Loucy (cell line): ENCODE measurements around the gene CACNA1C.

Experiments used
- H2AFZ ChIP-seq: fragments of 200-600 bp; sonication (generic); 2 replicates; pipeline ENCODE4 v1.6.0; 2016; ENCODE audit warnings: antibody characterized with exemption, mild to moderate bottlenecking, low read length, moderate library complexity
- H3F3A ChIP-seq: fragments of 200-600 bp; 2 replicates; pipeline ENCODE4 v1.6.0; 2016; ENCODE audit warnings: antibody characterized with exemption, low read depth, mild to moderate bottlenecking
- H3K27me3 ChIP-seq: fragments of 200-600 bp; sonication (generic); 2 replicates; pipeline ENCODE4 v1.6.1; 2014; ENCODE audit warnings: low read length, mild to moderate bottlenecking; ENCODE audit not compliant: insufficient read depth, poor library complexity, severe bottlenecking
- H3K36me3 ChIP-seq: fragments of 200-600 bp; sonication (generic); 2 replicates; pipeline ENCODE4 v1.6.1; 2016; ENCODE audit warnings: low read length; ENCODE audit not compliant: insufficient read depth
- H3K4me1 ChIP-seq: fragments of 200-600 bp; sonication (generic); 2 replicates; pipeline ENCODE4 v1.5.1; 2014; ENCODE audit warnings: low read length, mild to moderate bottlenecking; ENCODE audit not compliant: insufficient read depth, poor library complexity, severe bottlenecking
- H3K4me2 ChIP-seq: fragments of 200-600 bp; sonication (generic); 2 replicates; pipeline ENCODE4 v1.6.0; 2014; ENCODE audit warnings: antibody characterized with exemption, low read length, low read depth, mild to moderate bottlenecking; ENCODE audit not compliant: poor library complexity, severe bottlenecking
- H3K4me3 ChIP-seq: fragments of 200-600 bp; sonication (generic); 2 replicates; pipeline ENCODE4 v1.5.1; 2014; ENCODE audit warnings: low read length, mild to moderate bottlenecking, mixed read lengths; ENCODE audit not compliant: poor library complexity, severe bottlenecking
- H3K79me2 ChIP-seq: fragments of 200-600 bp; sonication (generic); 2 replicates; pipeline ENCODE4 v1.6.1; 2014; ENCODE audit warnings: low read length; ENCODE audit not compliant: insufficient read depth
- H3K9ac ChIP-seq: fragments of 200-600 bp; sonication (generic); 2 replicates; pipeline ENCODE4 v1.6.0; 2014; ENCODE audit warnings: mild to moderate bottlenecking, low read depth, low read length, moderate library complexity; ENCODE audit not compliant: poor library complexity, severe bottlenecking
- H3K9me2 ChIP-seq: fragments of 200-600 bp; sonication (generic); replicated peaks from 2 replicates; pipeline ENCODE4 v1.6.1; 2016; ENCODE audit warnings: low read depth, low read length, mixed read lengths
- H3K9me3 ChIP-seq: fragments of 200-600 bp; sonication (generic); 2 replicates; pipeline ENCODE4 v1.6.1; 2014; ENCODE audit warnings: mild to moderate bottlenecking, antibody characterized with exemption, low read length, low read depth; ENCODE audit not compliant: insufficient read depth
- H4K20me1 ChIP-seq: fragments of 200-600 bp; sonication (generic); 2 replicates; pipeline ENCODE4 v1.6.0; 2014; ENCODE audit warnings: antibody characterized with exemption, low read length, mild to moderate bottlenecking; ENCODE audit not compliant: insufficient read depth, poor library complexity, severe bottlenecking
- EZH2phosphoT487 ChIP-seq: fragments of 200-600 bp; IDR thresholded peaks from 2 replicates; pipeline ENCODE4 v1.6.1; 2018; ENCODE audit warnings: antibody characterized with exemption, mild to moderate bottlenecking, moderate library complexity, borderline replicate concordance
- TF ChIP-seq, protein P1 (sequence below): fragments of 200-600 bp; sonication (generic); conservative IDR thresholded peaks from 2 replicates; pipeline ENCODE4 v1.5.1; 2014; ENCODE audit warnings: mild to moderate bottlenecking, antibody characterized with exemption, low read length

Gene CACNA1C

DNA sequence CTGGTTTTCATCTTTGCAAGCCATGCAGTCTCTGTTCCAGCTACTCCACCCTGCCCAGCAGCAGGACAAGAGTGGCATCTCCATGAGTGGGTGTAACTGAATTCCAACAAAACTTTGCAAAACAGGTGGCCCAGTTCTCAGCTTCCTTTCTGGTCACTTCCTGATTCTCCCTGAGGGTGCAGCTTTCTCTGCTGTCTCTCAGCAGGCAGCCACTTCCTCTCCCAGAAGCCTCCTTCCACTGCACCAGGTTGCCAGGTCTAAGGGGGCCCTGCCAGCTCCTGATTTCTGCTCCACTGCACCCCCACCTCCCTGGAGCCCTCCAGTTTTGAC, 400.9 kb downstream of the CACNA1C start:
- Histone ChIP-seq H4K20me1 (no peaks in the 10 kb centered on the region), H3F3A (no peaks in the 10 kb centered on the region), H3K4me2 (peak overlapping the region; percentile 36), H3K9me3 (no peaks in the 10 kb centered on the region), H3K36me3 (no peaks in the 10 kb centered on the region), H3K9ac (peak overlapping the region; percentile 30), H2AFZ (peak overlapping the region; percentile 88), H3K4me1 (peaks cover 8% of the 10 kb centered on the region), H3K4me3 (no peak overlapping the region), H3K27me3 (no peaks in the 10 kb centered on the region), H3K79me2 (no peaks in the 10 kb centered on the region), H3K9me2 (no peaks in the 10 kb centered on the region)
- TF ChIP-seq, protein P1, sequence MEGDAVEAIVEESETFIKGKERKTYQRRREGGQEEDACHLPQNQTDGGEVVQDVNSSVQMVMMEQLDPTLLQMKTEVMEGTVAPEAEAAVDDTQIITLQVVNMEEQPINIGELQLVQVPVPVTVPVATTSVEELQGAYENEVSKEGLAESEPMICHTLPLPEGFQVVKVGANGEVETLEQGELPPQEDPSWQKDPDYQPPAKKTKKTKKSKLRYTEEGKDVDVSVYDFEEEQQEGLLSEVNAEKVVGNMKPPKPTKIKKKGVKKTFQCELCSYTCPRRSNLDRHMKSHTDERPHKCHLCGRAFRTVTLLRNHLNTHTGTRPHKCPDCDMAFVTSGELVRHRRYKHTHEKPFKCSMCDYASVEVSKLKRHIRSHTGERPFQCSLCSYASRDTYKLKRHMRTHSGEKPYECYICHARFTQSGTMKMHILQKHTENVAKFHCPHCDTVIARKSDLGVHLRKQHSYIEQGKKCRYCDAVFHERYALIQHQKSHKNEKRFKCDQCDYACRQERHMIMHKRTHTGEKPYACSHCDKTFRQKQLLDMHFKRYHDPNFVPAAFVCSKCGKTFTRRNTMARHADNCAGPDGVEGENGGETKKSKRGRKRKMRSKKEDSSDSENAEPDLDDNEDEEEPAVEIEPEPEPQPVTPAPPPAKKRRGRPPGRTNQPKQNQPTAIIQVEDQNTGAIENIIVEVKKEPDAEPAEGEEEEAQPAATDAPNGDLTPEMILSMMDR = no peak
- no peak for TF ChIP-seq EZH2phosphoT487

DNA sequence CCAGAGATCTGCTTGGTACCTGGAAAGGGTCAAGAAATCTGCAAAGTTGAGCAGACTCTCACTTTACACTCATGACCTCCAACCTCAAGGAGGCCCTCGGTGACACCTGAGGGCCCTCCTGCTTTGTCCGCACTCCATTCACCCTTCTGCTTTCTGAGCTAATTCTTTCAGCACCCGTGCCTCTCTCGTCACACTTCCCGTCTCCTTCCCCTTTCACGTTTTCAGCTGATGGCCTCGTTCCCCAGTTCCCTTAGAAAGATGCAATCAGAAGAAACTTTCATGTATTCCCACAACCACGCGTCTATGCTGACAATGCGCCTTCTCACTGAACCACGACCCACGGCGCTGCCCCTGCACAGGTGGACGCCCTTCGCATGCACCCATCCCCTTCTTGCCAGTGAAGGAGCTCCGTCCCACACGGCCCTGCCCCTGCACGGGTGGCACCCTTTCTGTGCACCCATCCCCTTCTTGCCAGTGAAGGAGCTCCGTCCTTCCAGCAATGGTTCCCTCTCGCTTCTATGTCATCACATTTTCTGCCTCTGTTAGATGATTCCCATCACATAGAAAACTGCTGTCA, 401.9 kb downstream of the CACNA1C start:
- no peak overlapping the region for H3K4me2 ChIP-seq
- H3K9ac ChIP-seq = no peak overlapping the region
- H3K4me3 ChIP-seq = no peak overlapping the region
- no peaks in the 10 kb centered on the region for H3K9me3 ChIP-seq
- H3F3A ChIP-seq = no peaks in the 10 kb centered on the region
- H3K27me3 ChIP-seq = no peaks in the 10 kb centered on the region
- H2AFZ ChIP-seq = no peak overlapping the region
- no peaks in the 10 kb centered on the region for H3K36me3 ChIP-seq
- H4K20me1 ChIP-seq = no peaks in the 10 kb centered on the region
- TF ChIP-seq, protein P1 = no peak
- TF ChIP-seq EZH2phosphoT487 = no peak
- H3K79me2 ChIP-seq = no peaks in the 10 kb centered on the region
- peaks cover 9% of the 10 kb centered on the region for H3K4me1 ChIP-seq
- H3K9me2 ChIP-seq = no peaks in the 10 kb centered on the region

DNA sequence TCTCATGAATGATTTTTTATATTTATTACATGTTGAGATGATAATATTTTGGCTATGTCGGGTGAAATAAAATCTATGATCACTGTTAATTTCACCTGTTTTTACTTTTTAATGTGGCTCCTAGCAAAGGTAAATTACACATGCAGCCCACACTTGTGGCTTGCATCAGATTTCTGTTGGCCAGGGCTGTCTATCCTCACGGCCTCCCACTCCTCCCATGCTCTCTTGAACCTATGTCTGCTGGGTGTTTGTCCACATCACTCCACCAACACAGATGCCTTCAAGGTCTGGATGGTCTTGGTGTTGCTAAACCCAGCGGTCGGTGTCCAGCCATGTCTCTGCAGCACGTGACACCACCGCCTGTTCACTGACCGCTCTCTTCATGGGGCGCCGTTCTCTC, 402.6 kb downstream of the CACNA1C start:
- Histone ChIP-seq H2AFZ (no peak overlapping the region), H4K20me1 (no peaks in the 10 kb centered on the region), H3K9me2 (no peaks in the 10 kb centered on the region), H3K36me3 (no peaks in the 10 kb centered on the region), H3K4me3 (no peak overlapping the region), H3F3A (no peaks in the 10 kb centered on the region), H3K27me3 (no peaks in the 10 kb centered on the region), H3K4me1 (peaks cover 11% of the 10 kb centered on the region), H3K79me2 (no peaks in the 10 kb centered on the region), H3K9me3 (no peaks in the 10 kb centered on the region), H3K4me2 (no peak overlapping the region), H3K9ac (no peak overlapping the region)
- TF ChIP-seq, protein P1 = no peak
- TF ChIP-seq EZH2phosphoT487 = no peak
